Activated naive CD8-positive, alpha-beta T cell treated with anti-CD3 and anti-CD28 coated beads for 36 hours (primary cell): Measurements from ENCODE around the gene ZFP36L2. TPM values are rescaled to one million over a fixed set of nuclear protein-coding genes. Genes with fewer than 3 reads are reported as not detected.

Experiments used
- DNase-seq: peaks from one replicate; pipeline ENCODE4 v3.0.0; 2021
- H3K27ac Mint-ChIP-seq: one replicate; pipeline ENCODE4 v1.8.0; 2022; ENCODE audit warnings: mild to moderate bottlenecking, moderate library complexity, mixed read lengths
- H3K27me3 Mint-ChIP-seq: one replicate; pipeline ENCODE4 v1.8.0; 2022; ENCODE audit warnings: mild to moderate bottlenecking, mixed read lengths
- H3K36me3 Mint-ChIP-seq: one replicate; pipeline ENCODE4 v1.8.0; 2021; ENCODE audit warnings: mild to moderate bottlenecking, mixed read lengths
- H3K4me1 Mint-ChIP-seq: one replicate; pipeline ENCODE4 v1.8.0; 2021; ENCODE audit warnings: mixed read lengths
- H3K4me3 Mint-ChIP-seq: one replicate; pipeline ENCODE4 v1.8.0; 2022; ENCODE audit warnings: mild to moderate bottlenecking, moderate library complexity, mixed read lengths
- H3K9me3 Mint-ChIP-seq: one replicate; pipeline ENCODE4 v1.8.0; 2022; ENCODE audit warnings: mixed read lengths
- total RNA-seq, 2 experiments: library from RNA; stranded (reverse); gene quantifications; one replicate each; pipeline ENCODE4 v1.2.3, GENCODE V29; 2021

ZFP36L2 gene
- total RNA-seq, 2 experiments from 2014 or later: 58.2 to 58.4 TPM

DNA sequence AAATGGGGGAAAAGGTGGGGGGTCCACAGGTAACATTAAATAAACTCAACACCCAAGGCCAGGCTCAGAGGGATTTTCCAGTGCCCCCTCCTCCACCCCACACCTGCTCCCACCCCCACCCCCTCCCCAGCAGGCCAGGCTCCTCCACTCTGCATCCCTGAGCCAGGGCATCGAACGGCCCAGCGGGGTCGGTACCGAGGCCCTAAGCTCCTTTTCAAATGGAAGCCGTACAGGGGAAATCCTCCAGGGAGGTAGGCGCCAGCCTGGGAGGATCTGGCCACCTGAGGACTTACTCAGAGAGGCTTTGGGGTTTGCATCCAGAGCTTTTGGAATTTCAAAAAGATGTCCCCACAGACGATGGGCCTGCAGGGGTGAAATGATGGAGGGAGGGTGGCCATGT lies 46.5 kb downstream of the ZFP36L2 start:
- Mint-ChIP-seq H3K4me1 (peaks cover 51% of the 10 kb centered on the region), H3K27ac (no peak overlapping the region), H3K36me3 (peaks cover 19% of the 10 kb centered on the region), H3K4me3 (no peak overlapping the region), H3K9me3 (peaks cover 12% of the 10 kb centered on the region), H3K27me3 (no peaks in the 10 kb centered on the region)
- DNase-seq: no peak

DNA sequence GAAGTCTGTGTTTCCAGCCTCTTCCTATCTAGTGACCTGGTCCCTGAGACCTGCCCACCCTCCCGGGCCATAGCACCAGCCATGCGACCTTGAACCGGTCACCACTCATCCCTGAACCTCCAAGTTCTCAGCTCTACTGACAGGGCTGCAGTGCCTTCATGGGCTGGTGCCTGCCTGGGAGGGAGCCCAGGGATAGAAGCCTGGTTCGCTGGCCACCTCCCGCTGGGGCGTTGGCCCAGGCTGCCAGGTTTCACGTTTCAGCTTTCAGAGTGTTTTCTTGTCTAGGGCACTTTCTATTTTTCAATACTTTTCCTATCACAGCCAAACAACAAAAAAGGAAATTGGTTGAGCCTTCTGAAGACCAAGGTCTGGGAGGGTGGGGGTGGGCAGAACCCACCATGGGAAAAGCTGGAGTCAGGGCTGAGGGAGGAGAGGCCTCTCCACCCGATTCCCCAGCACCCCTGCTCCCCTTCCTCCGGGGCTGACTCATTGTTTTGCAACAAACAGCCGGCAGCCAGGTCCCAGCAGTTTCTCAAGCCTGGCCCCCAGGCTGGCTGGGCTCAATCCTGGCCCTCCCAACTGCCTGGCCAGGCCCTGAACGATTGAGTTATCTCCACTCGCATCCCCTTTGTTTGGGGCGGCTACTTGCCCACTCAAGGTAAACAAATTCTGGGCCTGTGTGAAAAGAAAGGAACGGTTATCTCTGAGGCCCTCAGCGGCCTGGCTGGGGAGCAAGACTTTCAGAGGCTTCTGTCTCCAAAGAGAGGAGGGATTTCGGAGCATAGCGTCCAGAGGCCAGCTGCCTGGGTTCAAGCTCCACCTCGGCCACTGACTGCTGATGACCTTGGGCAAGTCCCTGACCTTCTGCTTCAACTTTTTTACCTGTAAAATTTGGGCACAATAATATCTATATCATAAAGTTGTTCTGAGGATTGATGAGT lies 47.5 kb downstream of the ZFP36L2 start:
- no peaks in the 10 kb centered on the region for H3K27me3 Mint-ChIP-seq
- peaks cover 52% of the 10 kb centered on the region for H3K4me1 Mint-ChIP-seq
- H3K27ac Mint-ChIP-seq: peak overlapping the region; percentile 81
- no peak overlapping the region for H3K4me3 Mint-ChIP-seq
- H3K9me3 Mint-ChIP-seq: peaks cover 17% of the 10 kb centered on the region
- peaks cover 24% of the 10 kb centered on the region for H3K36me3 Mint-ChIP-seq
- no peak for DNase-seq

DNA sequence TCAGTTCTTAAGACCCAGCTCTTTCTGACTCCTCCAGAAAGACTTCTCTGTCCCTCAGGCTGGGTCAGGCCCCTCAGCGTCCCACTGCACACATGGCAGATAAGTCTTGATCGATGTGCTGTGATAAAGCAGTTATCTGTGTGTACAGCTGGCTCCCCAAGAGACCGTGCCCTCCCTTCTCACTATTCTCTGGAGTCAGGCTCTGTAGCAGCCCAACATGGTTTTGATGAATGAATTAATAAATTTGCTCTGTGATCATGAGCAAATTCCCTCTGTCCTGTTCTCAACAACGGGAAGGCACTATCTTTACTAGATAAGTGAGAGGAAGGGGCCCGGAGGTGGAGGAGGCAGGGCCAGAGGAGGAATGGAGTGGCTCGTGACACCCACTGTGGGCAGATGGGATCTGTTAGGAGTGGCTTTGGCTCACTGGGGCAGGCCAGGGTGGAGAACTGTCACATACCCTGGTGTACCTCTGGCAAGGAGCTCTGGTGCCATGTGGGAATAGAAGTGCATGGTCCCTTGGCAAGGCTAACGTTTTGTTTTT lies 48.3 kb downstream of the ZFP36L2 start:
- Mint-ChIP-seq H3K4me3 (no peak overlapping the region), H3K27ac (peak overlapping the region; percentile 81), H3K36me3 (peaks cover 24% of the 10 kb centered on the region), H3K27me3 (no peaks in the 10 kb centered on the region), H3K9me3 (peaks cover 17% of the 10 kb centered on the region), H3K4me1 (peaks cover 59% of the 10 kb centered on the region)
- DNase-seq: no peak

DNA sequence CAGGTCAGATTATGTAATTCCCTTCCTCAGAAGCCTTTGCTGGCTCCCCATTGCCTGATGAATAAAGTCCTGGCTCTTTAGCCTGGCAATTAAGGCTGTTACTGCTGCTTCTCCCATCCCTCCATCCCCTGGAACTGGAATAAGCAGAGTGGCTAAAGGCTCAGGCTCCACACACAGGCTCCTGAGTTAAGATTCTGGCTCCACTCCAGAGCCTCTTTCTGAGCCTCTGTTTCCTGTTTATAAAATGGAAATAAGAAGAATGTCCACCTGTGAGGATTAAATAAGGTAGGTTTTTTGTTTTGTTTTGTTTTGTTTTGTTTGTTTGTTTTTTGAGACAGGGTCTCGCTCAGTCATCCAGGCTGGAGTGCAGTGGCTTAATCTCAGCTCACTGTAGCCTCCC lies 50.0 kb downstream of the ZFP36L2 start:
- Mint-ChIP-seq H3K27ac (peak overlapping the region; percentile 42), H3K4me1 (peaks cover 69% of the 10 kb centered on the region), H3K27me3 (no peaks in the 10 kb centered on the region), H3K36me3 (peaks cover 23% of the 10 kb centered on the region), H3K9me3 (peaks cover 17% of the 10 kb centered on the region), H3K4me3 (no peak overlapping the region)
- DNase-seq: no peak

DNA sequence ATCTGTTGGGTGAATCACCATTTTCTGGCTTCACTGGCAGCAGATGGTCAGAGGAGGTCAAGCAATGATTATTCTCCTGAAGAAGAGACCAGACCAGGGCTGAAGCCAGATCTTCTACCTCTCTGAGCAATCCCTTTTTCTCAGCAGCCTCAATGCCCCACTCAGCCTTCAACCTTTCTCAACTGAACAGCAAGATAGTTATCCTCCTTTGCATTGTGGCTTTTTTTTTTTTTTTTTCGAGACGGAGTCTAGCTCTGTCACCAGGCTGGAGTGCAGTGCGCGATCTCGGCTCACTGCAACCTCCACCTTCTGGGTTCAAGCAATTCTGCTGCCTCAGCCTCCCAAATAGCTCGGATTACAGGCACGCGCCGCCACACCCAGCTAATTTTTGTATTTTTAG lies 50.5 kb downstream of the ZFP36L2 start:
- DNase-seq: no peak
- peaks cover 21% of the 10 kb centered on the region for H3K36me3 Mint-ChIP-seq
- peaks cover 68% of the 10 kb centered on the region for H3K4me1 Mint-ChIP-seq
- peak overlapping the region; percentile 42 for H3K27ac Mint-ChIP-seq
- no peaks in the 10 kb centered on the region for H3K27me3 Mint-ChIP-seq
- H3K4me3 Mint-ChIP-seq: no peak overlapping the region
- peaks cover 17% of the 10 kb centered on the region for H3K9me3 Mint-ChIP-seq

DNA sequence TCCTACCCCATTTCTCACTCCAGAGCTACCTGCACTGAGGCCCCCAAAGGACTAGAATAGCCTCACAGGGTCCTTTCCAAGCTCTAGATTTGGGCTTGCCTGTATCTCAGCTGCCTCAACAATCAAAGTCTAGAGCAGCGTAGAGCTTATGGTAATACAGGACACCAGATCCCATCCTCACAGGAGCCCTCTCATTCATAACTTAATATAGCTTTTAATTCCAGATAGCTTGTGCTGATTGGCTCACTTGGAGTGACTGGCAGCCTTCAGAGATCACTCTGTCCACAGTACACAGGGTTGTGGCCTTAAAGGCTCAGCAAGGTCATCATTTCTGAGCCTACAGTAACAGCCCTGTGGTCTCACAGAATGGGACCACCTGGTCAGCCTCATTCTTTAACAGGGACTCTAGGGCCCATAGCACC lies 51.4 kb downstream of the ZFP36L2 start:
- H3K9me3 Mint-ChIP-seq: peaks cover 17% of the 10 kb centered on the region
- DNase-seq: peak; percentile 27
- peak overlapping the region; percentile 92 for H3K27ac Mint-ChIP-seq
- no peaks in the 10 kb centered on the region for H3K27me3 Mint-ChIP-seq
- peaks cover 21% of the 10 kb centered on the region for H3K36me3 Mint-ChIP-seq
- H3K4me3 Mint-ChIP-seq: peak overlapping the region; percentile 54
- peaks cover 71% of the 10 kb centered on the region for H3K4me1 Mint-ChIP-seq

DNA sequence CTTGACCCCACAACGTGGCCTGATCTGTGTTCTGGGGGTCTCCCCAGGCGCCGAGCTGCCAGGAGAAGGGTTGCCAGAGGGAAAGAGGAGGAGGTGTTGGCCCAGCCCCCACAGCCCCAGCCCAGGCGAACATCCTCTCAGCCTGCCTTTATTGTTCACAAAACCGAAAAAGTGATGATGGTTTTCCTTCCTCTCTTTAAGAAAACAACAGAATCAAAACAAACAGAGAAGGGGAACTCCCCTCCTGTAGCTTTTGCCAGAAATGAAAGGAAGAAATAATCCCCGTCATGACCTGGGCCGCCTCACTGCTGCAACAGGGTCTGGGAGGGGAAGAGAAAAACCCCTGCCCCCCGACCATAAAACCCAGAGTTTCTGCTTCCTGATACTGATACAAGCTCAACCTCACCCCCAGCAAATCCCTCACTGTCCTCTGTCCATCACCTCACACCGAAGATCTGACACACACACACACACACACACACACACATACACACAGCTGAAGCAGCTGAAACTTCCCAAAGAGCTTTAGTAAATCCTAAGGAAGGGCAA lies 52.0 kb downstream of the ZFP36L2 start:
- peak; percentile 85 for DNase-seq
- H3K36me3 Mint-ChIP-seq: peaks cover 21% of the 10 kb centered on the region
- H3K4me3 Mint-ChIP-seq: peak overlapping the region; percentile 54
- peaks cover 75% of the 10 kb centered on the region for H3K4me1 Mint-ChIP-seq
- peaks cover 17% of the 10 kb centered on the region for H3K9me3 Mint-ChIP-seq
- no peaks in the 10 kb centered on the region for H3K27me3 Mint-ChIP-seq
- peak overlapping the region; percentile 92 for H3K27ac Mint-ChIP-seq
